DMS79 treated with DMSO at 0.1 percent for 48 hours (cell line): ENCODE results near the gene SNX30.

Experiments
- DNase-seq: peaks from one replicate; lab custom pipeline; 2025; lab: John Stamatoyannopoulos, UW

SNX30 gene

DNA sequence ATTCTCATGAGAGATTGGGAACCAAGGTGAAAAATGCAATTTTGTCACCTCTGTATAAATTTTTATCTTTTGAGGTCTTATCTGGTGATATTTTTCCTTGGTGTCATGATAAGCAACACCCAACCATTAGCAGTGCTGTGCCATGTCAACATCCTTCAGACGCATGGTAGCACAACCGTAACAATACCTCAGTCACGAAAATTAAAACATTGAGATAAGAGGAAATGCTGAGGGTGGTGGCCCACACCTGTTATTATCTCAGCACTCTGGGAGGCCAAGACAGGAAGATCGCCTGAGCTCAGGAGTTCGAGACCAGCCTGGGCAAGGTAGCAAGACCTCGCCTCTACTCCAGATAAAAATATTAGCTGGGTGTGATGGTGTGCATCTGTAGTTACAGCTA lies 107.4 kb downstream of the SNX30 start:
- no peak for DNase-seq

DNA sequence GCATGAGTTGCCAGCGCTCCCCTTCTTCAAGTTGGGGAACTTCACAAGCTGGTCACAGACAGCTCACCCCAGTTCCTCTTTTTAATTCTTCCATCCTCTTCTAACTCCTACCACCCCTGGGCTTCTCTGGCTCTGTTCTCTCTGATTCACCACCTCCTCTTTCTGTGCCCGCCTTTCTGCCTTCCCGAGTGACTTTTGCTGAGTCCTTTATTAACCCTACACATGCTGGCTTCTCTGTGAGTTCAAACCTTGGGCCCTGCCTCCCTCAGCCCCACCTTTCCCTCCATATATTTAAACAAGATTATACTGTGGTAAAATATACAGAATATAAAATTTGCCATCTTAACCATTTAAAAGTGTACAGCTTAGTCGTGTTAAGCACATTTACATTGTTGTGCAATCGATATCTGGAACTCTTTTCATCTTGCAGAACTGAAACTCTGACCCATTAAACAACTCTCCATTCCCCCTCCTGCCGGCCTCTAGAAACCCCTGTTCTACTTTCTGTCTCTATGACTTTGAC lies 108.1 kb downstream of the SNX30 start:
- no peak for DNase-seq

DNA sequence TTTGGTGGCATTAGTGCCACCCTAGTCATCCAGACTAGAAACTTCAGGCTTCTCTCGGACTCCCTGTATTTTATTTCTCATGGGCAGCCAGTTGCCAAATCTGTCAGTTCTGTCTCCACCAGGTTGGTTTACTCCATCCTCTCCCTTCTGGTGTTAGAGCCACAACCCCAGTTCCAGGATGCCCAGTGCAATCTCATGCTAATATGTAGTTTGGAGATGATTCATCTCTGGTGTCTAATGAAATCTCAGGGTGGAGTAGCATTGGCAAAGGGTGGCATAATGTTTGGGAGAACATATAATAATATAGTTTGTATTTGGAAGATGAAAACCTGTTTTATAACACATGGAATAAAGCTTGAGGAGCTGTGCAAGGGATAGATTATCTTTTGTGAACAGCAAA lies 109.9 kb downstream of the SNX30 start:
- DNase-seq: no peak

DNA sequence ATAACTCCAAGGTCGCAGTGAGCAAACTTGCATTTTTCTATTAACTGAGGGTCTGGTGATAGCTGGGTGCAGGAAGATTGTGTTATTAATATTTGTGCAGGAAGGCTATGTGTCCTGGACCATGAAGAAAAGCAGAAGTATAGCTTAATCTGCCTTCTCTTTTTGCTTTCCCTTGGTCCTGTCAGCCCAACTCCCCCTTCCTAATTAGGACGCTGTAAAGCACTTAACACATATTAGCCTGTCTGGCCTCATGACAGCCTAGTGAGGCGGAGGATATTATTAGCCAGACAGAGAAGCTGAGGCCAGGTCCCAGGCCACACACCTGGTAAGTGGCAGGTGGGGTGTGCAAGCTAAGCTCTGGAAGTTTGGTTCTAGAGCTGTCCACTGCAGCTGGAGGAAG lies 110.6 kb downstream of the SNX30 start:
- DNase-seq: no peak

DNA sequence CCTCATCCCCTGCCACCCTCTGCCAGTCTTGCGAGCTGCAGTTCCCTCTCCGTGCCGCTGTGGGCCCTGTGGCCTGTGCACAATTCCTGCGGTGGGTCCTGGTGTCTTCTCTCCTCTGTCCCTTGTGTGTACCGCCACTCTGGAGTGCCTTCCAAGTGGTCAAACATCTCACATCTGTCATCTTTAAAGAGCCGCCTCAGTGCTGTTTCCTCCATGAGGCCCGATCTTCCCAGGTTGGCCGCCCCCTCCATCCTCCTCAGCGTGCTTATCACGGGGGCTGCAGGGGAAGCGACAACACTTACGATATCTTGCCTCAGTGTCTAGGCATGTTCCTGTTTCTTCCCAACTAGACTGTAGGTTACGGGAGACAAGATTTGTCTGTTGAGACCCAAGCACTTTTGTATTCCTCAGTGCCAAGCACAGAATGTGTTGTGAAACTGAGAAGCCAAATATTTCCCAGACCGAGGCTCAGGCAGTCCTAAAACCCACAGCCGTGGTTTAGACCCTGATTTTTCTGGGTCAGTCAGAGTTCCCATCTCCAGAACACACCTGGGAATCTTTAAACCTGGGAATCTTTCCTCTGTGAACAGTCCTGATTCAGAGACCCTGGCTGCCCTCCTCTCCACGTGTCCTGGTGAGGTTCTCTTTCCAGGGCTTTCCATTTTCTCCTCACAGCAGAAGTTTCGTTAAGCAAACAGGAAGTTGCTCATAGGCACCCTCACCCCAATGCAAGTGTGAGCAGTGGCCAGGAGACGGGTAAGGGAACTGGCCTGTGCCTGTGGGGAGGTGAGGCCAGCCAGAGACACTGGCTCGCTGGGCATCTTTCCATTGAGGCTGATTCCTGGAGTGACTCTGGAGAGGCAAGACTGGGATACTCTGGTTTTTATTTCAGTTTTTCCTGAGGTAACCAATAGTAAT lies 111.3 kb downstream of the SNX30 start:
- DNase-seq: no peak

DNA sequence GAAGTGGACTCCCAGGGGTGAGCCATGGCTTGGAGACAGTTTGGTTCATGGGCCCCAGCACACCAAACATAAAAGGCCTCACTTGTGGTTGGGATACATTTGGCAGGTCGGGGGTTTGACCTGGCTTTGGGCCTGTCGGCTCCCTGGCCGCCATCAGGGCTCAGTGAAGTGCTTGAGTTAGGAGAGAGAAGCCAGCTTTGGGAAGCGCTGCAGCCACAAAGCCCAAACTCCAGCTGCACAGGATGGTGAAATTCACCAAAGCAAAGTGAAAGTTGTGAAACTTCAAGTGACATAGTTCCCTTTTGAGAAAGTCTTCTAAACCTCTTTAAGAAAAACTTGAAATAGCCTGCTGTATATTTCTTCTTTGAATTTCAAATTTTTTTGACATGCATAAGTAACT lies 112.7 kb downstream of the SNX30 start:
- no peak for DNase-seq

DNA sequence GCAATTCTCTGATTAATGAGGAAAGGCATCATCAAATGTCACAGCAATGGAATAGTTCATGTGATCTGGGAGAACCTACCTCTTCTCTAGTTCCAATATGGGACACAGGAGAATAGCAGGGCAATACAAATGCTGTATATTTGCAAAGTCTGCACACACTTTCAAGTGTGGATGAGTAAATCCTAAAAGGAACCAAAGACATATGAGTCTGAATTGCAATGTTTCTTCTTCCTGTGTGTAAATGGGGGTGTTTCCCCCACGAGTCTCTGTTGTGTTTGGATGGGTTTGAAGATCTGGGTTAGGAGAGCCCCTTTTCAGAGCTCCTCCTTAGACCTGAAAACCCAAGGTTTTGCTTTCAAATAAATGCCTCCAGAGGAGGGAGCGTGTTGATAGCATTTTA lies 113.2 kb downstream of the SNX30 start:
- DNase-seq: no peak

DNA sequence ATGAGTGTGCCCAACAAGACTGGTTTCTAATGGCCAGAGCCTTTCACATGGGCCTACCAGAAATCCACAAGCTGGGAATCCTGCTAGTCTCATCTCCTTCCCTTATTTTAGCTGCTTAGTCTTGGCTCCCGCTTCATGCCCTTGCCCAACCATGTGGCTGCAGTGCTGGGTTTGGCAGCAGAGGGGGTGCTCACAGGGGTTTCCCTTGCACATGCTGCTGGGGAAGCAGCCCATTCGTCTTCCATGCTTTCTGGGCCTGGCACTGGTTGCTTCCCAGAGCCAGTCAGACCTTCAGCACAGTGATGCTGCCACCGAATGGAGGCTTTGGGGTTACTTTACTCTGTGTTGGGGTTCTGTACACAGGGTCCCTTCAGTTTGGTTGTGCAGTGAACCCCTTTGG lies 113.8 kb downstream of the SNX30 start:
- DNase-seq: no peak

DNA sequence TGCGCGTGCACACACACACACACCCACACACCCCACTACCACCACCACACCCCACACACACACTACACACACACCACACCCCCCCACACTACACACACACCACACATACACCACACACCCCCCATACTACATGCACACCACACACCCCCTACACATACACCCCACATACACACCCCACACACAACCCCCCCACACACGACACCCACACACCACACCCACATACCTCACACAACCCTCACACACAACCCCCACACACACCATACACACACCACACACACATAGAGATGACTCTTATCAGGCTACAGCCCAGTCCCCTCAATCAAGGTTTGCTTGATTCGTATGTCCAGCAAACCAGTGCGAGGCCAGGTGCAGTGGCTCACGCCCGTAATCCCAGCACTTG lies 114.4 kb downstream of the SNX30 start:
- no peak for DNase-seq

DNA sequence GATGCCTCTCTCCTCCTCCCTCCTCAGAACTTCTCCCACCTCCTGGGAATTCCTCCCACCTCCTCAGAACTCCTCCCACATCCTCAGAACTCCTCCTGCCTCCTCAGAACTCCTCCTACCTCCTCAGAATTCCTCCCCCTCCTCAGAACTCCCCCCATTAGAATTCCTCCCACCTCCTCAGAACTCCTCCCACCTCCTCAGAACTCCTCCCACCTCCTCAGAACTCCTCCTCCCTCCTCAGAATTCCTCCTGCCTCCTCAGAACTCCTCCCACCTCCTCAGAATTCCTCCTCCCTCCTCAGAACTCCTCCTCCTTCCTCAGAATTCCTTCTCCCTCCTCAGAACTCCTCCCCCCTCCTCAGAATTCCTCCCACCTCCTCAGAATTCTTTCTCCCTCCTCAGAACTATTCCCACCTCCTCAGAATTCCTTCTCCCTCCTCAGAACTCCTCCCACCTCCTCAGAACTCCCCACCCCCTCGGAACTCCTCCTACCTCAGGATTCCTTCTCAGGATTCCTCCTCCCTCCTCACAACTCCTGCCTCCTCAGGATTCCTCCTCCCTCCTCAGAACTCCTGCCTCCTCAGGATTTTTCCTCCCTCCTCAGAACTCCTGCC lies 116.2 kb downstream of the SNX30 start:
- DNase-seq: no peak

DNA sequence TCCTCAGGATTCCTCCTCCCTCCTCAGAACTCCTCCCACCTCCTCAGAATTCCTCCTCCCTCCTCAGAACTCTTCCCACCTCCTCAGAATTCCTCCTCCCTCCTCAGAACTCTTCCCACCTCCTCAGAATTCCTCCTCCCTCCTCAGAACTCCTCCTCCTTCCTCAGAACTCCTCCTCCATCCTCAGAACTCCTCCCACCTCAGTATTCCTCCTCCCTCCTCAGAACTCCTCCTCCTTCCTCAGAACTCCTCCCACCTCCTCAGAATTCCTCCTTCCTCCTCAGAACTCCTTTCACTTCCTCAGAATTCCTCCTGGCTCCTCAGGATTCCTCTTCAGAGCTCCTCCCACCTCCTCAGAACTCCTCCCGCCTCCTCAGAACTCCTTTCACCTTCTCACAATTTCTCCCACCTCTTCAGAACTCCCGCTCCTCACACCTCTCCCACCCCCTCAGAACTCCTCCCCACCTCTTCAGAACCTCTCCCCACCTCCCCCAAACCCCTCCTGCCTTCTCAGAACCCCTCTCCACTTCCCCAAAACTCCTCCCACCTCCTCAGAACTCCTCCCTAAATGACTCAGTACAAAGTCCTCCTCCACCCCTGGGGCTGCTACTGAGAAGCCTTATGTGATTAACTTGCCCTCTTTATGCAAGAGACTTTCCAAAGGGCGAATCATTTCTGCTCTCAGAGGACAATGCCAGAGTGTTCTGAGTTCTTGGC lies 116.9 kb downstream of the SNX30 start:
- DNase-seq: no peak

DNA sequence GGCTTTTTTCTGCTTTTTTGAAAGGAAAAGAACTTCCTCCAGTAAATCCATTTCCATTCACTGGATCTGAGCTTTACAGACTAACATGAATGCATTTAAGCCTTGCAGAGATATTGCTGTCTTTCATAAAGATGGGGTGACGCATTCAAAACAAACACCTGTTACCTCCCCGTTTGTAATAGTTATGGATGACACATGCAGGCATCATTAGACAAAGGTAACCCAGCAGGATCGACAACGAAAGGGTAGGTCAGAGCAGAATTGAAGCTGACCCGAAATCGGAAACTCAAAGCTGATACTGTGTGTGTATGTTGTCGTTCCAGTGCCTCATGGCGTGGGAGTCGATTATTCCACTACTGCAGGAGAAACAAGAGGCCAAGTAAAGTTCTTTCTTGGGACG lies 117.9 kb downstream of the SNX30 start:
- no peak for DNase-seq

DNA sequence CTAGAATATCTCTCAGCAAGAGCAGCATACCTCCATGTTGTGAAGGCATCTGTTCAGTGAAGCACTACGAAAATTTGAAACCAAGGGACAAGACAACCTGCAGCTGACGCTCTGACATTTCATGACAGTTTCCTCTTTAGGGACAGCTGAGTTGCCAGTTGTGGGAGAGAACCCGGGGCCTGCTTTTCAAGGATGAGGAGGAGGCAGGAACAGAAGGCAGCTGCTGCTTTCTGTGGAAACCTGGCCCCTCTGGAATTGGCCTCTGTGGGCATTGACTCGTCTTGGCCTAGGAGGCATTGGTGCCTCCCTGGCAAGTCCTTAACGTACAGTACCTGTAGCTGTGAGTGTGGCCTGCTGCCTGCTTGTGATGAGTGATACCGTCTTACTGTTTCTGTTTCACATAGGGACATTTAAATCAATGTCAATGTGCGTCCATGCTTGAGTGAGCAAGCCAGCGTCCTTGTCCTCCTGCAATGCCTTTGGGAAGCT lies 118.5 kb downstream of the SNX30 start:
- no peak for DNase-seq

DNA sequence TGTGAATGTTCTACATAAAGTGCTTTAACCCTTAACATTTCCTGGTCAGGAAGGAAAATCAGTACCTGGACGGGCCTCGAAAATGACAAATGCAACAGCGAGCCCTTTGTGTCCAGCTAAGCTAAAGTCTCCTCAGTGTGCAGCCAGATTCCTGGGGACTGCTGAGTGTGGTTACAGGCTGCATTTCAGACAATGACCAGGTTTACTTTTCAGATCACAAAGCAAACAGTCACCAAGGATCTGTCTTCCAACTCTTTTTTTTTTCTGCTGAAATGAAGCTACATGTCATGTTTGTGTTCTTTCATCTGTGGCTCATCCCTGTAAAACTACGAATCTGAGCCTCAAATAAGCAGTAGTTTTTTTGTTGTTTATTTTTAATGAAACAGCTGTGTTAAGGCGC lies 119.4 kb downstream of the SNX30 start:
- DNase-seq: no peak

DNA sequence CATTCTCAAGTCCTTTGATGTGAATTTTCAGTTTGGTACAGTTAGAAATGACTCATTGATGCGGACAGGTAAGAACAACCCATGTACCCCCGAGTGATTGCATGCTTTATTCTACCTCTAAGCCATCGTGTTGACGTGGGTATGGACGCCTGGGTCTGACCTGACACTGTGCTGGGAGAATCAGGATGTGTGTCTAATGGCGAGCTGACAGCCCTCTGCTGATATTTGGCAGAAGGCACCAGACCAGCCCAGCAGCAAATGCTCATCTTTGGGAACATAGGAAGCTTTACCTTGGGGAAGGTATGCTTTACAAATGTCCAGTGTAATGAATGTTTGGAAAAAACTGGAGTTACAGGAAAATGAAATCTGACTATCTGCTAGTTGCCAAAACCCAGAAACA lies 120.0 kb downstream of the SNX30 start:
- DNase-seq: no peak

DNA sequence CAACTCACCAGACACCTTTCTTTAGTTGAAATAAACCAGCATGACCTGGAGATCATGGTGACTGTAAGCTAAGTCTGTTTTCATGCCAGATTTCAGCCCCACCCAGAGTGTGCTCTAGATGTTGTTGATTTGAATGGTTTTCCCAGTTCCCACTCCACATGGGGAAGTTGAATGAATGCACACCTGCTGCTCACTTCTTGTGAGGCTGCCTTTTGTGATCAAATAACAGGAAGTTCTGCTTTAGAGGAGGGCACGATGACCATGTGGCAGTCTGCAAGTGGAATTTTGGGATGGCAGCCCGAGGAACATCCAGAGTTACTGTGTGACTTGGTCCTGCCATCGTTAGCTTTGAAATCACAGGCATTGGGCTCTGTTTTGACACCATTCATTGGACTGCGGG lies 121.5 kb downstream of the SNX30 start:
- no peak for DNase-seq

DNA sequence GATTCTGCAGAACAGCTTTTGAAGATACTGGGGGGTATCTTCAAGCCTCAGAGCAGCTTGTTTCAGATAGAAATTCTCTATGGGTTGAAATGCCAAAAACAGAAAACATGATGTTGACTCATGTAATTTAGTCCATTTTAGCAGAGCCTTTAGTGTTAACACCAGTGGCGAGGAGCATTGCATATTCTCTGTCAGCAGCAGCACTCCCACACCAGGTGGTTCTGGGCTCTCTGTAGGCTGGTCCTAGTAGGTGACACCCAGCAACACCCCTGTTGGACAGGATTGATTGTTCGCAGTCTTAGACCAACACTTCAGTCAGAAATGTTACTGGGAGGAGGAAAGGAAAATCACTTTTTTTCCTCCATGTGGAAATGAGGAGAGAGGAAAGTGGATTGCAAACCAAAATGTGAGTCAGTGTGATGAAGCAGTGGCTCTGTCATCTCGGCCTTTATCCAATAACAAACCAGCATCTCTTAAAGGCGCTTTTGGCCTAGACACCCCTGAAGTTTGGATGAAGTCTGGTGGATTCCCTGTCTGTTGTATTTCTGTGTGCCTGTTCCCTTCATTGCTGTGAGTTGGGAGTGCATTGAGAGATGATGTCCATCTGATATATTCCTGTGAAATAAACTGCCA lies 123.3 kb downstream of the SNX30 start:
- DNase-seq: no peak

DNA sequence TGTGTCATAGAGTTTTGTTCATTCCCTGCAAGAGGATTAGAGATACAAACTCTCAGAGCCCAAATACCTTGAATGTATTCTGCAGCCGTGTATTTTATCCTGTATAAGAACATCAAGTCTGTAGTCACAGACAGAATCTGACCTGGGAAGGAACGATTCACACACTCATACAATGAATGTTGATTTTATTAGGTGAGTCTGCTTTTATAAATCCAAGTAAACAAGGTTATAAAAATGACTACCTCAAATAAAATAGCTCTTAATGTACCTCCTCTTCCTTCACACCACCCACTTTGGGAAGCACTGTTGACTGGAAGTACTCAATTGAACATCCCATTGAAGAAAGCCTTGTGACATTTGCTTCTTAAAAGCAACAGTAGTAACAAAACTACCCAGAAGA lies 128.2 kb downstream of the SNX30 start:
- DNase-seq: no peak

DNA sequence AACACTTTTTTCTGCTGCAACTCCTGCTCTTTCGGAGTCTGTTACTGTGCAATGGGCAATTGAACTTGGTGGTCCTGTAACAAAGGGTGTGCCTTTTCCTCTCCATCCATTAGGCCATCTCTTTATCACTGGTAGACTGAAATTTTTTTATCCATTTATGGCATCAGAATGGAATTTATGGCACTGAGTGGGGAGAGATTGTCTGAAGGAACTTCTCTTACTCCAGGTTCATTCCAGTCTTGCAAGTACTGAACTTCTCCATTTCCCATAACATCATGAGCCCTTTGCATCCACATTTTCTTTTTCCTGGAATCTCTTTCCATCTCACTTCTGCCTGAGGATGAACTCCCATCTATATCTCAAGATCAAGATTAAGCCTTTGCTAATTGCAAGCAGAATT lies 130.1 kb downstream of the SNX30 start:
- no peak for DNase-seq

DNA sequence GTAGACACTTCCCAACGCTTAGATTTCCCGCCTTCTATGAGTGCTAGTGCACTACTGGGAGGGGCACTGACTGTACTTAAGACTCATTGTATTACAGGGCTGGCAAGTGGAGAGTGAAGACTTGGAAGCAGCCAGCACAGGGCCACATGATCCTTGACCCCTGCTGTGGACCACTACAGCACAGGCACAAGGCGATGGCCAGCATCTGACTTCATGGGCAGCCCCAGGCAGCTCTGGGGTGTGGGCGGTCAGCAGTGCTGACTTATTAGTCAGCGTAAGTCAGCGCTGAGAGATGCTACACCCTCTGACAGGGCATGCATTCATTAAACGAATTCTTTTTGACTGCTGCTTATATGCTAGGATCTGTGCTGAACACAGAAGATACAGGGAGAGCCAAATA lies 130.8 kb downstream of the SNX30 start:
- no peak for DNase-seq

DNA sequence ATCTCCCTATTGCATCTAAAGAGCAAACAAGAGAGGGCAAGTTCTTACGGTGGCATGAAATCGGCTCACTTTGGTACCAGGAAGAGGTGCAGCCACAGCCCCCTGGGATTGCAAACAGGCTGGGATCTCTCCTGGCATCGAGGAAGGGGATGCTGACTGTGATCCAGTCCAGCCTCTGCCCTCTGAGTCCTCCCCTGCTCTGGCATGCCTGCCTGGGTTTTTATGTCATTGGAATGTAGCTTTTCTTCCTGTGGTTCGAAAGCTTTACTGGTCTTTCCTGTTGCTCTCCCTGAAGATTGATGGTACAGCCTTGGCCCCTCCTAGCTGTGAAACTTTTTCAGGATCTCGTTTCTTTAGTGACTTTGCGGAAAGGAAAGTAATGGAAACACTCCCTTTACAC lies 133.5 kb downstream of the SNX30 start:
- no peak for DNase-seq

DNA sequence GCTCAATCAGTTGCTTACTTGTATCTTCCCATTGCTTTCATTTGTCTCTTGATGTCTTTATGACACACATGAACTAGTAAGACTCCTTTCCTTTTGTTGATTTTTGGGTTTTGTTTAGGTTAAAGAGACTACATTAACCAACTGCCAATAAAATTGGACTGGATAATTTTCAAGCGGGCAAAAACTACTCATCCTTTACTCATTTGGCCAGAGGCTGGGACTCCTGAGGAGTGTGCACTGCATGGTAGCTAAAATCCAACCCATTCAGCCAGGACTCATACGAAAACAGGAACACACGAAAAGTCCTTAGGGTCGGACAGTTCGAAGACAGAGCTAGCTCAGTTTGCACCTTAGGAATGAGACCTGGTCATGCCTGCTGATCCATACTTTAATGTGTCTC lies 134.2 kb downstream of the SNX30 start:
- no peak for DNase-seq
